DND-41 (cell line): ENCODE measurements around the gene VPS33A.
"Not testable (repeated sequence)": the region's sequence is repeated elsewhere in the genome, so short reads cannot be mapped to it uniquely, and the experiment has no call there.

ENCODE experiments used
- ATAC-seq: fragments of 200-7000 bp; cut with Tn5 transposase; 3 replicates; pipeline ENCODE4 v1.9.1; 2021; ENCODE audit warnings: low read depth; ENCODE audit not compliant: insufficient read depth
- DNase-seq: peaks from one replicate; pipeline ENCODE4 v3.0.0-alpha.2; 2020
- H2AFZ ChIP-seq: 2 replicates; pipeline ENCODE4 v1.6.0; 2012; ENCODE audit warnings: low read depth, low read length
- H3K27ac ChIP-seq: 2 replicates; pipeline ENCODE4 v1.5.1; 2012; ENCODE audit warnings: low read length, inconsistent platforms
- H3K27me3 ChIP-seq: fragments of 200-600 bp; sonication (generic); 2 replicates; pipeline ENCODE4 v1.6.0; 2012; ENCODE audit warnings: low read length, mild to moderate bottlenecking, inconsistent platforms; ENCODE audit not compliant: insufficient read depth, poor library complexity
- H3K36me3 ChIP-seq: 2 replicates; pipeline ENCODE4 v1.5.1; 2012; ENCODE audit warnings: low read length, inconsistent platforms; ENCODE audit not compliant: insufficient read depth
- H3K4me1 ChIP-seq: 2 replicates; pipeline ENCODE4 v1.5.1; 2012; ENCODE audit warnings: mild to moderate bottlenecking, low read length; ENCODE audit not compliant: insufficient read depth
- H3K4me2 ChIP-seq: 2 replicates; pipeline ENCODE4 v1.6.0; 2012; ENCODE audit warnings: mild to moderate bottlenecking, moderate library complexity, low read length, inconsistent platforms; ENCODE audit not compliant: insufficient read depth
- H3K4me3 ChIP-seq, 2 experiments: fragments of 200-600 bp in 1 of 2; shearing (Covaris generic) in 1 of 2; 2 replicates each; pipeline ENCODE4 v1.5.1; 2012 to 2016; ENCODE audit warnings: inconsistent platforms in 2 of 2, low read length in 2 of 2, mild to moderate bottlenecking in 2 of 2, low read depth in 1 of 2, moderate library complexity in 1 of 2
- H3K79me2 ChIP-seq: 2 replicates; pipeline ENCODE4 v1.6.0; 2012; ENCODE audit warnings: low read length, inconsistent platforms; ENCODE audit not compliant: insufficient read depth
- H3K9ac ChIP-seq: 2 replicates; pipeline ENCODE4 v1.6.0; 2012; ENCODE audit warnings: low read depth, mild to moderate bottlenecking, inconsistent platforms, low read length, moderate library complexity
- H3K9me3 ChIP-seq: 2 replicates; pipeline ENCODE4 v1.5.1; 2012; ENCODE audit warnings: low read length, moderate library complexity, mild to moderate bottlenecking, inconsistent platforms; ENCODE audit not compliant: insufficient read depth, severe bottlenecking
- H4K20me1 ChIP-seq: 2 replicates; pipeline ENCODE4 v1.6.0; 2012; ENCODE audit warnings: low read length; ENCODE audit not compliant: insufficient read depth
- EZH2 ChIP-seq: IDR thresholded peaks from 3 replicates; pipeline ENCODE4 v1.6.1; 2012; ENCODE audit warnings: borderline replicate concordance, low read depth, mild to moderate bottlenecking, moderate library complexity, low read length, inconsistent platforms; ENCODE audit not compliant: severe bottlenecking
- TF ChIP-seq, protein P1 (sequence below): IDR thresholded peaks from 2 replicates; pipeline ENCODE4 v1.5.1; 2012; ENCODE audit warnings: borderline replicate concordance, low read length, moderate library complexity, mild to moderate bottlenecking; ENCODE audit not compliant: poor library complexity, severe bottlenecking; ENCODE audit errors: extremely low read depth

VPS33A gene

DNA sequence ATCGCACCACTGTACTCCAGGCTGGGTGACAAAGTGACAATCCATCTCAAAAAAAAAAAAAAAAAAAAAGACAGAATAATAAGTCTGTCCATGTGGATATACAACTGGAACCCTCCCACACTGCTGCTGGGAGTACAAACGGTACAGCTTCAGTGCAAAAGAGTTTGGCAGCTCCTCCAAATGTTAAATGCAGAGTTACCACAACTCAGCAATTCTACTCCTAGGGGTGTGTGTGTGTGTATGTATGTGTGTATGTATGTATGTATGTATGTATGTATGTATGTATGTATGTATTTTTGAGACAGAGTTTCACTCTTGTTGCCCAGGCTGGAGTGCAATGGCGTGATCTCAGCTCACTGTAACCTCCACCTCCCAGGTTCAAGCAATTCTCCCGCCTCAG is 7.4 kb downstream of the VPS33A start:
- not testable (repeated sequence) for ATAC-seq, H3K4me2 ChIP-seq, H4K20me1 ChIP-seq, H3K27ac ChIP-seq, H3K79me2 ChIP-seq, DNase-seq, H3K4me3 ChIP-seq, H3K27me3 ChIP-seq, H3K9me3 ChIP-seq, H3K9ac ChIP-seq, H2AFZ ChIP-seq, H3K4me1 ChIP-seq
- H3K36me3 ChIP-seq, result peaks cover 44% of the 10 kb centered on the region

GRCh38 chr12:122258462-122258861 is 7.8 kb downstream of the VPS33A start:
- not testable (repeated sequence) for H3K27ac ChIP-seq, H3K9ac ChIP-seq, ATAC-seq, H3K4me1 ChIP-seq, H3K9me3 ChIP-seq, H3K27me3 ChIP-seq, H4K20me1 ChIP-seq, H3K4me2 ChIP-seq, H2AFZ ChIP-seq, DNase-seq, H3K4me3 ChIP-seq, H3K79me2 ChIP-seq
- H3K36me3 ChIP-seq, result peaks cover 40% of the 10 kb centered on the region

DNA sequence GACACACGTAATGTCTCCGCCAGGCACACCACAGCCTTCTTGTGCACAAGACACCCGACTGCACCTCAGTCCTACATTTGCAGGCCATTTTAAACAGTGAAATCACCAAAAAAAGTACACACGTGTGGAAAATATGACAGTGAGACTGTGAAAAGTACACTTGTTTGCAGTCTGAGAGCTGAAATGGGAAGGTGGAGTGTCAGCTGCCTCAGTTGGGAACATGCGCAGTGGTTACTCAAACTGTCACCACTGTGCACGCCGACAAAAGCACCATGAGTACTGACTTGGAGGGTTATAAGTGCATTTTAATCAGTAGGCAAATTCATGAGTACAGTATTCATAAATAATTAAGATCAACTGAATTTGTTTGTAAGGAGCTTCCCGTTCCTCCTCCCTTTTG is 15.8 kb downstream of the VPS33A start:
- H2AFZ ChIP-seq, result no peak overlapping the region
- no peaks in the 10 kb centered on the region for H3K4me1 ChIP-seq
- no peak for ATAC-seq

DNA sequence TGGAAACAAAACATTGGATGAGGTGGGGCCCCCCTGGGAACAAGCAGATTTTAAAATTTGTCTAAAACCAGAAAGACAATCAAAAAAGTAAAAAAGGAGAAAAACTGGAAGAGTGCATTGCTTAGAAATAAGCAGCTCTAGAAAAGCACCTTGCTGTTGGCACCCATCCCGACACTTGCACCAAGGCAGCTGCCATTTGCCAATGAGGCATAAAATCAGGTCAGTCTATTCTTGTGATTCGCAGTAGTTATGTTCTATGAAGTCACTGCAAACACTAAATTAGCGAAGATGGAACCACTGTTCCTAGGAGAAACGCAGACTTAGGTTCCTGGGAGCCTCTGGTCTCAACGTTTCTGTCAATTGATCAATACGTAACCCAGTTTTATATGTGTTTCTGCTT is 16.2 kb downstream of the VPS33A start:
- Histone ChIP-seq H3K4me1 (no peaks in the 10 kb centered on the region), H2AFZ (no peak overlapping the region), H3K9me3 (no peaks in the 10 kb centered on the region), H3K9ac (no peak overlapping the region), H4K20me1 (no peaks in the 10 kb centered on the region; the same call in 1 of the 2 replicates), H3K36me3 (peaks cover 32% of the 10 kb centered on the region), H3K4me3 (no peak overlapping the region), H3K79me2 (peaks cover 2% of the 10 kb centered on the region; the same call in 1 of the 2 replicates), H3K4me2 (no peak overlapping the region), H3K27me3 (no peaks in the 10 kb centered on the region), H3K27ac (no peak overlapping the region)
- ATAC-seq (no peak), DNase-seq (no peak)
- no peak for TF ChIP-seq EZH2
- TF ChIP-seq, protein P1, sequence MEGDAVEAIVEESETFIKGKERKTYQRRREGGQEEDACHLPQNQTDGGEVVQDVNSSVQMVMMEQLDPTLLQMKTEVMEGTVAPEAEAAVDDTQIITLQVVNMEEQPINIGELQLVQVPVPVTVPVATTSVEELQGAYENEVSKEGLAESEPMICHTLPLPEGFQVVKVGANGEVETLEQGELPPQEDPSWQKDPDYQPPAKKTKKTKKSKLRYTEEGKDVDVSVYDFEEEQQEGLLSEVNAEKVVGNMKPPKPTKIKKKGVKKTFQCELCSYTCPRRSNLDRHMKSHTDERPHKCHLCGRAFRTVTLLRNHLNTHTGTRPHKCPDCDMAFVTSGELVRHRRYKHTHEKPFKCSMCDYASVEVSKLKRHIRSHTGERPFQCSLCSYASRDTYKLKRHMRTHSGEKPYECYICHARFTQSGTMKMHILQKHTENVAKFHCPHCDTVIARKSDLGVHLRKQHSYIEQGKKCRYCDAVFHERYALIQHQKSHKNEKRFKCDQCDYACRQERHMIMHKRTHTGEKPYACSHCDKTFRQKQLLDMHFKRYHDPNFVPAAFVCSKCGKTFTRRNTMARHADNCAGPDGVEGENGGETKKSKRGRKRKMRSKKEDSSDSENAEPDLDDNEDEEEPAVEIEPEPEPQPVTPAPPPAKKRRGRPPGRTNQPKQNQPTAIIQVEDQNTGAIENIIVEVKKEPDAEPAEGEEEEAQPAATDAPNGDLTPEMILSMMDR, result no peak

More for the DNA sequence above, 15.8 kb downstream of the VPS33A start:
- no peak for DNase-seq
- no peaks in the 10 kb centered on the region for H3K27me3 ChIP-seq
- no peak overlapping the region for H3K27ac ChIP-seq
- peaks cover 32% of the 10 kb centered on the region for H3K36me3 ChIP-seq
- H3K9ac ChIP-seq, result no peak overlapping the region
- H4K20me1 ChIP-seq, result no peaks in the 10 kb centered on the region; the same call in 1 of the 2 replicates
- H3K79me2 ChIP-seq, result peaks cover 2% of the 10 kb centered on the region; the same call in 1 of the 2 replicates
- H3K9me3 ChIP-seq, result no peaks in the 10 kb centered on the region
- TF ChIP-seq, protein P1, result no peak
- no peak for TF ChIP-seq EZH2
- H3K4me3 ChIP-seq, result no peak overlapping the region
- no peak overlapping the region for H3K4me2 ChIP-seq
